ENCODE data around the gene KLHL41.

DNA sequence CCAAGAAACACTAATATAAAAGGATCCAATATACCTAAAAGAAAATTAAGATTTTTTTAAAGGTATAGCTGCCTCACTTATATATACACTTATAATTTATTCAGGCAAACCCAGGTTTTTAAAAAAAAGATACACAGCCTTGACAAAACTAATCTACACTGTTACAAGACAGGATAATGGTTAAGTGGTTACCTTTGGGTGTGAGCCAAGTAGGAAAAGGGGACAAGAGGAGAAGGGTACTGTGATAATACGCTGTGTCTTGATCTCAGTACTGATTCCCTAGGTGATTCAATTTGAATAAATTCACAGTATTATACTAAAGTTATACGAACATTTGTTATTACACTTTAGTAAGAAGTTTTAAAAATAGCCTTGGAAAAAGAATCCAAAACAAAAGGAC, 30.6 kb downstream of the KLHL41 start:
- TF ChIP-seq, protein P1, sequence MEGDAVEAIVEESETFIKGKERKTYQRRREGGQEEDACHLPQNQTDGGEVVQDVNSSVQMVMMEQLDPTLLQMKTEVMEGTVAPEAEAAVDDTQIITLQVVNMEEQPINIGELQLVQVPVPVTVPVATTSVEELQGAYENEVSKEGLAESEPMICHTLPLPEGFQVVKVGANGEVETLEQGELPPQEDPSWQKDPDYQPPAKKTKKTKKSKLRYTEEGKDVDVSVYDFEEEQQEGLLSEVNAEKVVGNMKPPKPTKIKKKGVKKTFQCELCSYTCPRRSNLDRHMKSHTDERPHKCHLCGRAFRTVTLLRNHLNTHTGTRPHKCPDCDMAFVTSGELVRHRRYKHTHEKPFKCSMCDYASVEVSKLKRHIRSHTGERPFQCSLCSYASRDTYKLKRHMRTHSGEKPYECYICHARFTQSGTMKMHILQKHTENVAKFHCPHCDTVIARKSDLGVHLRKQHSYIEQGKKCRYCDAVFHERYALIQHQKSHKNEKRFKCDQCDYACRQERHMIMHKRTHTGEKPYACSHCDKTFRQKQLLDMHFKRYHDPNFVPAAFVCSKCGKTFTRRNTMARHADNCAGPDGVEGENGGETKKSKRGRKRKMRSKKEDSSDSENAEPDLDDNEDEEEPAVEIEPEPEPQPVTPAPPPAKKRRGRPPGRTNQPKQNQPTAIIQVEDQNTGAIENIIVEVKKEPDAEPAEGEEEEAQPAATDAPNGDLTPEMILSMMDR (IDR thresholded peaks at IDR 0.05; ENCODE audit: poor library complexity), result no peak
- TF ChIP-seq EZH2 (IDR thresholded peaks at IDR 0.05; ENCODE audit: borderline replicate concordance), result no peak
